CD4-positive, CD25-positive, alpha-beta regulatory T cell (primary cell): ENCODE data around the gene SIRT3. TPM values are rescaled to one million over a fixed set of nuclear protein-coding genes. Genes with fewer than 3 reads are reported as not detected.
"Not testable (repeated sequence)": the region's sequence is repeated elsewhere in the genome, so short reads cannot be mapped to it uniquely, and the experiment has no call there.

Source experiments
- ATAC-seq, 2 donors: fragments of 150-1000 bp; cut with Tn5 transposase; one replicate each; pipeline ENCODE4 v1.10.0; 2021; ENCODE audit warnings: low read depth in 2 of 2, moderate number of reproducible peaks in 2 of 2, moderate library complexity in 1 of 2
- DNase-seq, 3 donors: peaks; one replicate each; pipeline versions ENCODE4 v3.0.0 to v3.0.0-alpha.2; 2012 to 2022; ENCODE audit warnings: mixed read lengths in 1 of 3
- H3K27ac ChIP-seq: one replicate; pipeline ENCODE4 v1.7.0; 2013; ENCODE audit warnings: mild to moderate bottlenecking, low read length; ENCODE audit not compliant: insufficient read depth, poor library complexity, severe bottlenecking
- H3K27me3 ChIP-seq: one replicate; pipeline ENCODE4 v1.7.0; 2013; ENCODE audit warnings: low read length; ENCODE audit not compliant: control insufficient read depth, insufficient read depth
- H3K36me3 ChIP-seq: one replicate; pipeline ENCODE4 v1.7.0; 2013; ENCODE audit warnings: mild to moderate bottlenecking, low read length, moderate library complexity; ENCODE audit not compliant: control insufficient read depth, insufficient read depth
- H3K4me1 ChIP-seq: 2 replicates; pipeline ENCODE4 v1.7.0; 2013; ENCODE audit warnings: mild to moderate bottlenecking, low read length; ENCODE audit not compliant: insufficient read depth, control insufficient read depth, poor library complexity, severe bottlenecking
- H3K4me3 ChIP-seq: one replicate; pipeline ENCODE4 v1.7.0; 2013; ENCODE audit warnings: low read depth, mild to moderate bottlenecking, low read length, moderate library complexity
- H3K9me3 ChIP-seq, 2 experiments: 1 replicate in 1 of 2; 2 replicates in 1 of 2; pipeline ENCODE4 v1.7.0; 2013; ENCODE audit warnings: low read length in 2 of 2, mild to moderate bottlenecking in 1 of 2, moderate library complexity in 1 of 2; ENCODE audit not compliant: control insufficient read depth in 2 of 2
- H3K27ac Mint-ChIP-seq, 3 donors: one replicate each; pipeline ENCODE4 v1.8.0; 2020 to 2022; ENCODE audit warnings: mild to moderate bottlenecking in 3 of 3, mixed read lengths in 3 of 3, moderate library complexity in 2 of 3
- H3K27me3 Mint-ChIP-seq: one replicate; pipeline ENCODE4 v1.8.0; 2022; ENCODE audit warnings: mild to moderate bottlenecking, mixed read lengths
- H3K36me3 Mint-ChIP-seq: one replicate; pipeline ENCODE4 v1.8.0; 2020; ENCODE audit warnings: mixed read lengths
- H3K4me1 Mint-ChIP-seq, 4 donors: one replicate each; pipeline ENCODE4 v1.8.0; 2020 to 2022; ENCODE audit warnings: mixed read lengths in 4 of 4, mild to moderate bottlenecking in 1 of 4
- H3K4me3 Mint-ChIP-seq, 4 donors: one replicate each; pipeline ENCODE4 v1.8.0; 2020 to 2022; ENCODE audit warnings: mild to moderate bottlenecking in 4 of 4, mixed read lengths in 4 of 4, moderate library complexity in 3 of 4
- H3K9me3 Mint-ChIP-seq, 7 donors: one replicate each; pipeline ENCODE4 v1.8.0; 2020 to 2022; ENCODE audit warnings: mixed read lengths in 7 of 7, mild to moderate bottlenecking in 3 of 7, moderate library complexity in 2 of 7
- polyA plus RNA-seq, 4 donors: library from polyadenylated mRNA; unstranded; fragments of 300-500 nt; fragmentation: Illumina TruSeq; gene quantifications; one replicate each; pipeline ENCODE4 v1.2.3, GENCODE V29; 2021
- total RNA-seq: library from RNA; stranded (reverse); gene quantifications from one replicate; pipeline ENCODE4 v1.2.3, GENCODE V29; 2022

Gene SIRT3
- total and polyA plus RNA-seq, 5 donors from 2014 or later = 6.9 to 14.2 (median 11.6) TPM

GRCh38 chr11:276219-276618, 40.1 kb upstream of the SIRT3 start:
- Histone ChIP-seq H3K36me3 (no peaks in the 10 kb centered on the region), H3K4me1 (peaks cover 33% of the 10 kb centered on the region), H3K9me3 (no peaks in the 10 kb centered on the region), H3K27me3 (peaks cover 10% of the 10 kb centered on the region), H3K4me3 (no peak overlapping the region), H3K27ac (no peak overlapping the region)
- Mint-ChIP-seq H3K27ac (no peak overlapping the region), H3K36me3 (peaks cover 10% of the 10 kb centered on the region), H3K4me3 (peak overlapping the region in 2 of 4 donors; percentile 71 to 72), H3K4me1 (peaks cover 5 to 33% (median 12%) of the 10 kb centered on the region in 4 donors), H3K9me3 (peaks cover 0 to 1% (median 0%) of the 10 kb centered on the region in 7 donors), H3K27me3 (peaks cover 40% of the 10 kb centered on the region)
- DNase-seq (no peak), ATAC-seq (no peak)

GRCh38 chr11:272931-273198, 36.7 kb upstream of the SIRT3 start:
- DNase-seq = no peak
- ATAC-seq = no peak
- H3K27ac Mint-ChIP-seq = peak overlapping the region in 2 of 3 donors; percentile 6 to 74
- H3K27me3 Mint-ChIP-seq = peaks cover 24% of the 10 kb centered on the region
- peaks cover 13 to 43% (median 25%) of the 10 kb centered on the region in 4 donors for H3K4me1 Mint-ChIP-seq
- no peak overlapping the region for H3K4me3 Mint-ChIP-seq
- no peak overlapping the region for H3K4me3 ChIP-seq
- no peaks in the 10 kb centered on the region for H3K36me3 ChIP-seq
- no peaks in the 10 kb centered on the region for H3K9me3 ChIP-seq
- peaks cover 0 to 1% (median 0%) of the 10 kb centered on the region in 7 donors for H3K9me3 Mint-ChIP-seq
- H3K27ac ChIP-seq = no peak overlapping the region
- H3K4me1 ChIP-seq = peaks cover 26% of the 10 kb centered on the region
- peaks cover 5% of the 10 kb centered on the region for H3K27me3 ChIP-seq
- peaks cover 10% of the 10 kb centered on the region for H3K36me3 Mint-ChIP-seq

GRCh38 chr11:272195-272930, 36.2 kb upstream of the SIRT3 start:
- H3K9me3 ChIP-seq = no peaks in the 10 kb centered on the region
- peaks cover under 1% of the 10 kb centered on the region for H3K27me3 ChIP-seq
- Mint-ChIP-seq H3K4me3 (peak overlapping the region in 1 of 4 donors; percentile 20), H3K9me3 (peaks cover 0 to 1% (median 0%) of the 10 kb centered on the region in 7 donors), H3K27me3 (peaks cover 19% of the 10 kb centered on the region), H3K27ac (peak overlapping the region in 2 of 3 donors; percentile 6 to 90), H3K36me3 (peaks cover 10% of the 10 kb centered on the region), H3K4me1 (peaks cover 13 to 42% (median 21%) of the 10 kb centered on the region in 4 donors)
- H3K4me1 ChIP-seq = peaks cover 31% of the 10 kb centered on the region
- H3K36me3 ChIP-seq = no peaks in the 10 kb centered on the region
- H3K27ac ChIP-seq = no peak overlapping the region
- DNase-seq = no peak
- H3K4me3 ChIP-seq = no peak overlapping the region
- ATAC-seq = no peak

DNA sequence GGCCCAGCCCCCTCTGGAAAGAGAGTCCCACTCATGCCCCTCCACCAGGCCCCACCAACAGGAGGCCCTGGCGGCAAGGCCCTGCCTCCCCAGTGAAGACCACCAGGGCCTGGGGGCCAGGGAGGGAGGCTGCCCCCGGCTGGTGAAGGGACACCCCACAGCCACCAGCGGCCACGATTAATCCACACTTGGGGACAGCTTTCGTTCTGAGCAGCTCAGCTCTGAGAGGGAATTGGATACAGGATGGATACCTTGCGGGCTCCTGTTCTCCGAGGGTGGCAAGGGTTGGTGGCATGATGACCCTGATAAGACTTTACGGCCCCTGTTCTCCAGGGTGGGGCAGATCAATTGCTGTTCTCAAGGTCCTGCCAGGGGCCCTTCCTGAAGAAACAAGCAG, 35.2 kb upstream of the SIRT3 start:
- peaks cover 8 to 41% (median 23%) of the 10 kb centered on the region in 4 donors for H3K4me1 Mint-ChIP-seq
- H3K9me3 Mint-ChIP-seq = no peaks in the 10 kb centered on the region
- DNase-seq (no peak), ATAC-seq (no peak)
- H3K27ac Mint-ChIP-seq = no peak overlapping the region
- peaks cover 14% of the 10 kb centered on the region for H3K27me3 Mint-ChIP-seq
- no peaks in the 10 kb centered on the region for H3K27me3 ChIP-seq
- H3K36me3 ChIP-seq = no peaks in the 10 kb centered on the region
- no peaks in the 10 kb centered on the region for H3K9me3 ChIP-seq
- no peak overlapping the region for H3K4me3 ChIP-seq
- no peak overlapping the region for H3K4me3 Mint-ChIP-seq
- H3K36me3 Mint-ChIP-seq = peaks cover 5% of the 10 kb centered on the region
- H3K4me1 ChIP-seq = peaks cover 34% of the 10 kb centered on the region
- H3K27ac ChIP-seq = no peak overlapping the region

DNA sequence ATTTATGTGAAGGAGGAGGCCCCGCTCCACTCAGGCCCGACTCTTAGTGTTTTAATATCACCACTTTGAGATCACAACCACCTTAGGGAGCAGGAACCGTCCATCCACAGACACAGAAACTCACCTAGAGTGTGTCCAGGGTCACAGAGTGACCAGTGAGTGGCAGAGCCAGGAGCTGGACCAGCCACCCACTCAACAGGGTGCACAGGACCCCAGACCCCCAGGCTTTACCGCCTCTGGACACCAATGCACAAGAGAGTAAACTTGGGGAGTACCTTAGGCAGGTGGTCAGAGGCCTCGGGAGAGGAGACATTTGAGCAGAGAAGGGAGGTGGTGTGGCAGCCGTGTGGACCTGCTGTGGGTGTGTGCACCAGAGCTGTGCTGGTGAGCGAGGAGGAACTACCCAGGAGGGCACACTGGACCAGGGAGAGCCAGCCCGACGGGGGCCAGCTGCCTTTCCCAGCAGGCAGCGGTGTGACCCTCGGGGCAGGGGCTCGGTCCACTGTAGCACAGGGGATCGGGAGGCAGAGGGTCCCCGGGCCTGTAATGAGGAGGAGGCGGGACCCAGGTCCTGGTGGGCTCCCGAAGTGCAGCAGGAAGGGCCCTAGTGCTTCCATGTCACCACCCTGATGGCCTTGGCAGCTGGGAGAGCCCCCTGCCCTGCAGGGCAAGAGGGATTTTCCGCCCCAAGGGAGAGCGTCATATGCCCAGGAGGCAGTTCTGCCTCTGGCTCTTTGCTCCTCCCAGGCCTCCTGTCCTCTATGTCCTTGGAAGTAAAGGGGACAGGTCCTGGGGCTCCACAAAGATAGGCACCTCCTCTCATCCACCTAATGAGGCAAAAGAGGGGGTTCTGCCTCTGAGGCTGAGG, 34.5 kb upstream of the SIRT3 start:
- H3K27me3 Mint-ChIP-seq = peaks cover 9% of the 10 kb centered on the region
- H3K9me3 Mint-ChIP-seq = no peaks in the 10 kb centered on the region
- no peaks in the 10 kb centered on the region for H3K36me3 Mint-ChIP-seq
- H3K4me1 Mint-ChIP-seq = peaks cover 8 to 41% (median 23%) of the 10 kb centered on the region in 4 donors
- no peaks in the 10 kb centered on the region for H3K36me3 ChIP-seq
- H3K27me3 ChIP-seq = no peaks in the 10 kb centered on the region
- DNase-seq (no peak), ATAC-seq (no peak)
- peak overlapping the region in 1 of 3 donors; percentile 60 for H3K27ac Mint-ChIP-seq
- peaks cover 34% of the 10 kb centered on the region for H3K4me1 ChIP-seq
- H3K27ac ChIP-seq = no peak overlapping the region
- H3K4me3 Mint-ChIP-seq = no peak overlapping the region
- H3K4me3 ChIP-seq = no peak overlapping the region
- peaks cover 0 to 4% of the 10 kb centered on the region in 2 experiments for H3K9me3 ChIP-seq

DNA sequence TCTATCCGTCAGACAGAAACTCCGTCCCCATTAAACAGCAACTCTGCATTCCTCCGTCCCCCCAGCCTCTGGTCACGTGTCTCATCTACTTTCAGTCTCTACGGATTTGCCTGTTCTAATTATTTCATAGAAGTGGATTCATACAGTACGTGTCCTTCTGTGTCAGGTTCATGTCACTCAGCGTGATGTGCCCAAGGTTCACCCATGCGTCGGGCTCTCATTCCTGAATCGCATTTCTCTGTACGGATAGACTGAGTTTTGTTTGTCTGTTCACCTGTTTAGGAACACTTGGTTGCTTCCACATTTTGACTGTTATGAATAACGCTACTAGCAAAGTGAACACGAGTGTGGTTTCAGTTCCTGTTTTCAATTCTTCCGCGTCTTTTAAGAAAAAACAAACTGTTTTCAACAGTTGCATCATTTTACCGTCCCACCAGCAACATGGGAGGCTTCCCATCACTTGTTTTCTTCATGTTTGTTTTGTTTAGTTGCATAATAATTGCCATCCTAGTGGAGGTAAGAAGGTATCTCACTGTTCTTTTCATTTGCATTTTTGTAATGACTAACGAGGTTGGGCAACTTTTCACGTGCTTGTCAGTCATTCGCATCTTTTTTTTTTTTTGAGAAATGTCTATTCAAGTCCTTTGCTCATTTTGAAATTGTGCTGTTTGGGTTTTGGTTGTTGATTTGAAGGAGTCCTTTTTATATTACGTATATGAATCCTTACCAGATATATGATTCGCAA, 33.2 kb upstream of the SIRT3 start:
- DNase-seq (peak in 2 of 3 donors; percentile 85 to 86), ATAC-seq (peak; percentile 54 to 63)
- Histone ChIP-seq H3K27me3 (no peaks in the 10 kb centered on the region), H3K4me1 (peaks cover 34% of the 10 kb centered on the region), H3K9me3 (peaks cover 0 to 4% of the 10 kb centered on the region in 2 experiments), H3K36me3 (no peaks in the 10 kb centered on the region), H3K27ac (peak overlapping the region; percentile 87), H3K4me3 (peak overlapping the region; percentile 98)
- Mint-ChIP-seq H3K27me3 (peaks cover 9% of the 10 kb centered on the region), H3K9me3 (peaks cover 0 to 2% (median 0%) of the 10 kb centered on the region in 7 donors), H3K27ac (peak overlapping the region; percentile 93 to 98 (median 98)), H3K36me3 (no peaks in the 10 kb centered on the region), H3K4me1 (peaks cover 8 to 41% (median 20%) of the 10 kb centered on the region in 4 donors), H3K4me3 (peak overlapping the region; percentile 84 to 93 (median 90))

DNA sequence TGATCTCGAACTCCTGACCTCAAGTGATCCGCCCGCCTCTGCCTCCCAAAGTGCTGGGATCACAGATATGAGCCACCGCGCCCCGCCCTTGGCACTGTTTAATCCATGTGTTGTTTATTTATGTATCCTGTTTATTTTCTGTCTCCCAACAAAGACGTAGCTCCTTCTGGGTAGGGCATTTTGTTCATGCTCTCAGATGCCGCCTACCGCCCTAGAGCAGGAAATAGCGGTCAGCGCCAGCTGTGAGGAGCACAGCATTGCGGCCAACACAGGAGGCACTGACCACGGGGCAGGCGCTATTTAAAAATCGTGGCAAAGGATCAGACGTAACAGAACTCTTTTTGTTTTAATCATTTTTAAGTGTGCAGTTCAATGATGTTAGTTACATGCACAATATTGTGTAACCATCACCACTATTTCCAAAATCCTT, 32.6 kb upstream of the SIRT3 start:
- not testable (repeated sequence) for H3K9me3 ChIP-seq, H3K9me3 Mint-ChIP-seq, H3K36me3 ChIP-seq, H3K27me3 ChIP-seq, H3K36me3 Mint-ChIP-seq, H3K27me3 Mint-ChIP-seq
- Mint-ChIP-seq H3K27ac (peak overlapping the region; percentile 93 to 98 (median 98)), H3K4me1 (peaks cover 8 to 41% (median 20%) of the 10 kb centered on the region in 4 donors), H3K4me3 (peak overlapping the region; percentile 84 to 93 (median 90))
- ATAC-seq = peak; percentile 7 to 26
- peak in 1 of 3 donors; percentile 69 for DNase-seq
- peaks cover 34% of the 10 kb centered on the region for H3K4me1 ChIP-seq
- H3K27ac ChIP-seq = peak overlapping the region; percentile 87
- peak overlapping the region; percentile 98 for H3K4me3 ChIP-seq
